ENCODE measurements around the gene CCDC136.

Gene CCDC136

GRCh38 chr7:128804484-128804883 is 12.7 kb downstream of the CCDC136 start:
- no peak for TF ChIP-seq CTCF (IDR thresholded peaks at IDR 0.05; ENCODE audit: low read depth, low read length)
- DNase-seq (ENCODE audit: extremely low read depth, low read depth), result no peak

- no peak for DNase-seq (ENCODE audit: extremely low read depth, low read depth)
These were observed 13.5 kb downstream of the CCDC136 start for GRCh38 chr7:128805225-128805624.

GRCh38 chr7:128807191-128807590 is 15.4 kb downstream of the CCDC136 start:
- no peak for TF ChIP-seq CTCF (IDR thresholded peaks at IDR 0.05; ENCODE audit: low read depth, low read length)
- no peak for DNase-seq (ENCODE audit: extremely low read depth, low read depth)

More at GRCh38 chr7:128805225-128805624, 13.5 kb downstream of the CCDC136 start:
- no peak for TF ChIP-seq CTCF (IDR thresholded peaks at IDR 0.05; ENCODE audit: low read depth, low read length)

GRCh38 chr7:128809363-128809762 is 17.6 kb downstream of the CCDC136 start:
- no peak for DNase-seq (ENCODE audit: extremely low read depth, low read depth)
- no peak for TF ChIP-seq CTCF (IDR thresholded peaks at IDR 0.05; ENCODE audit: low read depth, low read length)

- TF ChIP-seq CTCF (IDR thresholded peaks at IDR 0.05; ENCODE audit: low read depth, low read length), result no peak
- no peak for DNase-seq (ENCODE audit: extremely low read depth, low read depth)
These were observed 18.7 kb downstream of the CCDC136 start for GRCh38 chr7:128810473-128810872.

GRCh38 chr7:128810997-128811396 is 19.2 kb downstream of the CCDC136 start:
- TF ChIP-seq CTCF (IDR thresholded peaks at IDR 0.05; ENCODE audit: low read depth, low read length), result no peak
- DNase-seq (ENCODE audit: extremely low read depth, low read depth), result no peak

GRCh38 chr7:128811631-128812430 is 20.1 kb downstream of the CCDC136 start:
- no peak for DNase-seq (ENCODE audit: extremely low read depth, low read depth)
- no peak for TF ChIP-seq CTCF (IDR thresholded peaks at IDR 0.05; ENCODE audit: low read depth, low read length)

Measured in AG09319 (cell line).